Panc1 (cell line): ENCODE results near the gene BCO1.

Source experiments
- CTCF ChIP-seq: fragments of 450-650 bp; IDR thresholded peaks from 2 replicates; pipeline ENCODE4 v1.5.1; 2017; ENCODE audit warnings: mild to moderate bottlenecking
- REST ChIP-seq, 2 experiments: IDR thresholded peaks; 2 replicates each; pipeline ENCODE4 v1.6.1; 2011 to 2012; ENCODE audit warnings: low read depth in 2 of 2, control low read depth in 1 of 2, low read length in 1 of 2, mild to moderate bottlenecking in 1 of 2, moderate library complexity in 1 of 2; ENCODE audit not compliant: insufficient read depth in 1 of 2
- SIN3A ChIP-seq: IDR thresholded peaks from 2 replicates; pipeline ENCODE4 v1.6.1; 2012; ENCODE audit warnings: low read depth, mild to moderate bottlenecking, low read length, moderate library complexity, borderline replicate concordance; ENCODE audit not compliant: insufficient read depth

DNA sequence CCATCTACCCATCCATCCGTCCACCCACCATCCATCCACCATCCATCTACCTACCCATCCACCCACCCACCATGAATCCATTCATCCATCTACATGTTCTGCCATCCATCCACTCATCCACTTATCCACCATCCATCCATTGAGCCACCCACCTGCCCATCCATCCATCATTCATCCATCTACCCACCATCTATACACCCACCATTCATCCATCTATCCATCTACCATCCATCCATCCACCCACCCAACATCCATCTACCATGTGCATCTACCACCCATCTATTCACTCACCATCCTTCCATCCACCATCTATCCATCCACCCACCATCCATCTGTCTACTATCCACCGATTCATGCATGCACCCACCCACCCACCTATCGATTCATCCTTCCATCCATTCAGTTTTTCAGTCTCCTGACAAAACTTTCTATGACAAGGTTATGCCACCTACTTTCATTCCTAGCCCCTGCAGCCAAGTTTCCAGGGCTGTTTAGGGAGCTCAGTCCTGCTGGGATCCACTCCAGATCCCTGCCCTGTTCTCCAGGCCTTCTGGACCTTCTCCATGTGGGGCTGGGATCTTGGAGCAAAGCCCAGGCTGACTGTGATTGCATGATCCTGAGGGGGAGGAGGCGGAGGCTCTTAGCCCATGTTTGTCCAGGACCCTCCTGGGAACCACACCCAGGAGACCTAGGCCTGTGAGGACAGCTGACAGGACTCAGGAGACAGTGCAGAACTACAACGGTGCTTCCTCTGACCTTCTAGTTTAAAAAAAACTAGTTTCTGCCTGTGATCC is 27.4 kb downstream of the BCO1 start:
- TF ChIP-seq CTCF (no peak), SIN3A (no peak), REST (IDR thresholded peaks at IDR 0.05; ENCODE audit: insufficient read depth in 1 of 2, low read depth in 2 of 2, low read length in 1 of 2) (no peak)
